ENCODE measurements around the gene PRKG1. TPM values are rescaled to one million over a fixed set of nuclear protein-coding genes. Genes with fewer than 3 reads are reported as not detected.

PRKG1 gene
- total and polyA plus RNA-seq, 2 donors from 2014 or later: 3.6 to 14.8 TPM

- DNase-seq: peak in 2 of 5 donors; percentile 20 to 56
- H3K27me3 ChIP-seq (ENCODE audit: control insufficient read depth, insufficient read depth, low read length): no peaks in the 10 kb centered on the region
- peaks cover 0 to 4% (median 3%) of the 10 kb centered on the region in 3 donors for H3K4me1 ChIP-seq (ENCODE audit: control insufficient read depth in 2 of 3, insufficient read depth in 2 of 3, low read depth in 1 of 3, low read length in 3 of 3)
- no peak for FAIRE-seq
- intact Hi-C loops (cut with DNase I): no loop called here
- H3K9ac ChIP-seq (ENCODE audit: low read length in 3 of 3): no peak overlapping the region
- no peak overlapping the region for H3K4me3 ChIP-seq (ENCODE audit: low read length in 3 of 3)
- H3K9me3 ChIP-seq (ENCODE audit: control insufficient read depth in 2 of 3, insufficient read depth in 1 of 3, low read length in 3 of 3): no peaks in the 10 kb centered on the region
- TF ChIP-seq CTCF (IDR thresholded peaks at IDR 0.05; ENCODE audit: borderline replicate concordance, extremely low read depth, insufficient read depth): no peak
- H3K36me3 ChIP-seq (ENCODE audit: control insufficient read depth in 2 of 3, insufficient read depth in 3 of 3, low read length in 3 of 3): no peaks in the 10 kb centered on the region
- no peak overlapping the region for H3K27ac ChIP-seq (ENCODE audit: low read depth in 2 of 2, low read length in 2 of 2)
Observed at GRCh38 chr10:52213321-52213752, 1139.0 kb downstream of the PRKG1 start.

GRCh38 chr10:52215745-52216361 lies 1141.6 kb downstream of the PRKG1 start:
- Histone ChIP-seq H3K27ac (ENCODE audit: low read depth in 2 of 2, low read length in 2 of 2) (no peak overlapping the region), H3K27me3 (ENCODE audit: control insufficient read depth, insufficient read depth, low read length) (no peaks in the 10 kb centered on the region), H3K4me1 (ENCODE audit: control insufficient read depth in 2 of 3, insufficient read depth in 2 of 3, low read depth in 1 of 3, low read length in 3 of 3) (peaks cover 0 to 4% (median 3%) of the 10 kb centered on the region in 3 donors), H3K9ac (ENCODE audit: low read length in 3 of 3) (no peak overlapping the region), H3K9me3 (ENCODE audit: control insufficient read depth in 2 of 3, insufficient read depth in 1 of 3, low read length in 3 of 3) (no peaks in the 10 kb centered on the region), H3K36me3 (ENCODE audit: control insufficient read depth in 2 of 3, insufficient read depth in 3 of 3, low read length in 3 of 3) (no peaks in the 10 kb centered on the region), H3K4me3 (ENCODE audit: low read length in 3 of 3) (no peak overlapping the region)
- FAIRE-seq (peak; percentile 97), DNase-seq (peak in 3 of 5 donors; percentile 71 to 91 (median 86))
- intact Hi-C loops (cut with DNase I): no loop called here
- TF ChIP-seq CTCF (IDR thresholded peaks at IDR 0.05; ENCODE audit: borderline replicate concordance, extremely low read depth, insufficient read depth): peak; percentile 69

- DNase-seq (peak in 4 of 5 donors; percentile 57 to 94 (median 82)), FAIRE-seq (no peak)
- H3K4me3 ChIP-seq (ENCODE audit: low read length in 3 of 3): no peak overlapping the region
- H3K36me3 ChIP-seq (ENCODE audit: control insufficient read depth in 2 of 3, insufficient read depth in 3 of 3, low read length in 3 of 3): no peaks in the 10 kb centered on the region
- peaks cover 0 to 4% (median 3%) of the 10 kb centered on the region in 3 donors for H3K4me1 ChIP-seq (ENCODE audit: control insufficient read depth in 2 of 3, insufficient read depth in 2 of 3, low read depth in 1 of 3, low read length in 3 of 3)
- H3K9me3 ChIP-seq (ENCODE audit: control insufficient read depth in 2 of 3, insufficient read depth in 1 of 3, low read length in 3 of 3): no peaks in the 10 kb centered on the region
- H3K9ac ChIP-seq (ENCODE audit: low read length in 3 of 3): no peak overlapping the region
- no peak overlapping the region for H3K27ac ChIP-seq (ENCODE audit: low read depth in 2 of 2, low read length in 2 of 2)
- intact Hi-C loops (cut with DNase I): no loop called here
- no peaks in the 10 kb centered on the region for H3K27me3 ChIP-seq (ENCODE audit: control insufficient read depth, insufficient read depth, low read length)
- TF ChIP-seq CTCF (IDR thresholded peaks at IDR 0.05; ENCODE audit: borderline replicate concordance, extremely low read depth, insufficient read depth): no peak
Observed at GRCh38 chr10:52216852-52217251, 1142.6 kb downstream of the PRKG1 start.
